K562 (cell line): Measurements from ENCODE around the gene KIAA0825. TPM values are rescaled to one million over a fixed set of nuclear protein-coding genes. Genes with fewer than 3 reads are reported as not detected.

Experiments
- ATAC-seq: fragments of 200-7000 bp; cut with Tn5 transposase; 3 replicates; pipeline ENCODE4 v1.9.1; 2020; ENCODE audit warnings: moderate library complexity
- BruUV-seq: library from RNA; stranded (reverse); fragments of 400-500 nt; replicated peaks from 2 replicates; lab custom pipeline; 2021; lab: Mats Ljungman, UMichigan
- CTCF ChIA-PET: fragments of 300-600 bp; formaldehyde crosslinking; extraction: SDS; loops from one replicate; lab custom pipeline; 2021; ENCODE audit warnings: low intra/inter-chr PET ratio; lab: Yijun Ruan, JAX
- POLR2A ChIA-PET: fragments of 300-600, 350-650 bp; sonication (Branson Sonifier 250); formaldehyde crosslinking; extraction: SDS; loops from one replicate; lab custom pipeline; 2021; ENCODE audit warnings: antibody characterized with exemption, inconsistent platforms; lab: Yijun Ruan, JAX
- DNase-seq, 4 experiments: peaks; one replicate each; pipeline versions ENCODE4 v3.0.0 to v3.0.0-alpha.2; 2011 to 2018; ENCODE audit warnings: low spot score in 3 of 4, mixed read lengths in 3 of 4; ENCODE audit errors: extremely low read depth in 1 of 4
- FAIRE-seq: peaks from 2 replicates; lab custom pipeline; 2011; peaks lifted over from hg19 to GRCh38; lab: Jason Lieb, UNC
- H2AFZ ChIP-seq: 2 replicates; pipeline ENCODE4 v1.6.0; 2011; ENCODE audit warnings: low read depth, low read length, control low read depth, inconsistent platforms
- H3K27ac ChIP-seq: fragments of 200-600 bp; 3 replicates; pipeline ENCODE4 v1.8.0; 2011; ENCODE audit warnings: low read depth, mild to moderate bottlenecking, control low read depth, inconsistent platforms, low read length, moderate library complexity, mixed read lengths; ENCODE audit errors: extremely low read depth
- H3K27me3 ChIP-seq, 2 experiments: fragments of 300-600 bp in 1 of 2; 2 replicates in 1 of 2; 3 replicates in 1 of 2; pipeline versions ENCODE4 v1.6.0 to v1.8.0; 2011; ENCODE audit warnings: inconsistent platforms in 2 of 2, low read length in 2 of 2, mild to moderate bottlenecking in 1 of 2, mixed read lengths in 1 of 2, moderate library complexity in 1 of 2; ENCODE audit not compliant: control insufficient read depth in 2 of 2, insufficient read depth in 2 of 2
- H3K36me3 ChIP-seq: fragments of 300-600 bp; 3 replicates; pipeline ENCODE4 v1.8.0; 2011; ENCODE audit warnings: mild to moderate bottlenecking, low read length, inconsistent platforms; ENCODE audit not compliant: control insufficient read depth, insufficient read depth
- H3K4me1 ChIP-seq, 2 experiments: fragments of 200-600 bp in 1 of 2; replicated peaks in 1 of 2; 2 replicates in 1 of 2; 3 replicates in 1 of 2; pipeline versions ENCODE4 v1.5.1 to v1.8.0; 2011; ENCODE audit warnings: inconsistent platforms in 2 of 2, low read length in 2 of 2, mild to moderate bottlenecking in 1 of 2, mixed read lengths in 1 of 2, moderate library complexity in 1 of 2; ENCODE audit not compliant: control insufficient read depth in 2 of 2, insufficient read depth in 2 of 2
- H3K4me2 ChIP-seq: 2 replicates; pipeline ENCODE4 v1.6.1; 2011; ENCODE audit warnings: low read length, control low read depth, inconsistent platforms, mixed read lengths; ENCODE audit not compliant: insufficient read depth
- H3K4me3 ChIP-seq: fragments of 200-600 bp; sonication (generic), shearing (Covaris generic); 2 replicates; pipeline ENCODE4 v1.5.1; 2016; ENCODE audit warnings: control low read depth, inconsistent platforms
- H3K79me2 ChIP-seq: fragments of 200-600 bp; 3 replicates; pipeline ENCODE4 v1.8.0; 2011; ENCODE audit warnings: low read length, inconsistent platforms; ENCODE audit not compliant: control insufficient read depth, insufficient read depth
- H3K9ac ChIP-seq, 2 experiments: 2 replicates each; pipeline versions ENCODE4 v1.6.0 to v1.6.1; 2011; ENCODE audit warnings: low read depth in 2 of 2, low read length in 2 of 2, control low read depth in 1 of 2, inconsistent platforms in 1 of 2, mild to moderate bottlenecking in 1 of 2, mixed read lengths in 1 of 2; ENCODE audit not compliant: insufficient read depth in 1 of 2
- H3K9me1 ChIP-seq: one replicate; pipeline ENCODE4 v1.6.0; 2011; ENCODE audit warnings: inconsistent platforms, mild to moderate bottlenecking, low read length, moderate library complexity; ENCODE audit not compliant: control insufficient read depth, insufficient read depth
- H3K9me3 ChIP-seq: replicated peaks from 2 replicates; pipeline ENCODE4 v1.5.1; 2011; ENCODE audit warnings: low read depth, low read length, inconsistent platforms; ENCODE audit not compliant: control insufficient read depth, insufficient read depth
- H4K20me1 ChIP-seq: replicated peaks from 2 replicates; pipeline ENCODE4 v1.6.1; 2011; ENCODE audit warnings: low read length, inconsistent platforms, mixed read lengths; ENCODE audit not compliant: control insufficient read depth, insufficient read depth
- ASH1L ChIP-seq: fragments of 450-650 bp; IDR thresholded peaks from 2 replicates; pipeline ENCODE4 v1.6.1; 2018; ENCODE audit warnings: borderline replicate concordance, mild to moderate bottlenecking, low read depth; ENCODE audit not compliant: partially characterized antibody
- CBFA2T2 ChIP-seq: fragments of 450-650 bp; conservative IDR thresholded peaks from 2 replicates; pipeline ENCODE4 v1.6.1; 2017; ENCODE audit warnings: mild to moderate bottlenecking
- DMBX1 ChIP-seq: fragments of 250-450 bp; sonication (Bioruptor Pico); IDR thresholded peaks from 2 replicates; pipeline ENCODE4 v1.8.0; 2022; ENCODE audit warnings: inconsistent platforms, mild to moderate bottlenecking, moderate library complexity, borderline replicate concordance
- ERF ChIP-seq: fragments of 450-650 bp; formaldehyde crosslinking; IDR thresholded peaks from 2 replicates; pipeline ENCODE4 v1.4.0; 2020; ENCODE audit warnings: mild to moderate bottlenecking, mixed read lengths
- EWSR1 ChIP-seq: fragments of 450-650 bp; IDR thresholded peaks from 2 replicates; pipeline ENCODE4 v1.6.1; 2018; ENCODE audit warnings: borderline replicate concordance, mild to moderate bottlenecking, low read depth, moderate library complexity; ENCODE audit not compliant: partially characterized antibody
- HNRNPUL1 ChIP-seq: fragments of 200-400 bp; formaldehyde crosslinking; IDR thresholded peaks from 2 replicates; pipeline ENCODE4 v1.6.1; 2017; ENCODE audit warnings: low read length
- IFI16 ChIP-seq: fragments of 250-450 bp; sonication (Bioruptor Pico); IDR thresholded peaks from 2 replicates; pipeline ENCODE4 v2.1.2; 2022; ENCODE audit warnings: mild to moderate bottlenecking, inconsistent platforms
- MCM7 ChIP-seq, 2 experiments: fragments of 450-650 bp; IDR thresholded peaks; 2 replicates each; pipeline ENCODE4 v1.6.1; 2016 to 2018
- PPARD ChIP-seq: fragments of 250-450 bp; sonication (Bioruptor Pico); IDR thresholded peaks from 2 replicates; pipeline ENCODE4 v1.8.0; 2022; ENCODE audit warnings: inconsistent platforms, mild to moderate bottlenecking, moderate library complexity
- RAD51 ChIP-seq: fragments of 450-650 bp; IDR thresholded peaks from 2 replicates; pipeline ENCODE4 v1.7.1; 2016; ENCODE audit warnings: low read depth, mild to moderate bottlenecking, borderline replicate concordance
- SMAD3 ChIP-seq: fragments of 450-650 bp; formaldehyde crosslinking; conservative IDR thresholded peaks from 2 replicates; pipeline ENCODE4 v1.4.0; 2020; ENCODE audit warnings: mild to moderate bottlenecking
- SRSF1 ChIP-seq: fragments of 200-400 bp; formaldehyde crosslinking; IDR thresholded peaks from 2 replicates; pipeline ENCODE4 v1.6.1; 2017; ENCODE audit warnings: mild to moderate bottlenecking, low read depth, low read length, moderate library complexity
- THRAP3 ChIP-seq: fragments of 450-650 bp; IDR thresholded peaks from 2 replicates; pipeline ENCODE4 v1.6.1; 2016; ENCODE audit warnings: mild to moderate bottlenecking, inconsistent platforms, borderline replicate concordance
- ZNF668 ChIP-seq: fragments of 250-450 bp; sonication (Bioruptor Pico); IDR thresholded peaks from 2 replicates; pipeline ENCODE4 v1.8.0; 2022; ENCODE audit warnings: mild to moderate bottlenecking, inconsistent platforms
- ZNF79 ChIP-seq: fragments of 250-450 bp; sonication (Bioruptor Pico); IDR thresholded peaks from 2 replicates; pipeline ENCODE4 v1.4.0; 2020; ENCODE audit warnings: low read depth, mild to moderate bottlenecking, moderate library complexity
- WGBS: fragments of 100-300 bp; shearing (Covaris generic); methylation state at CpG from one replicate; pipeline ENCODE4 v1.1.6; 2016; ENCODE audit warnings: low coverage, mixed read lengths; ENCODE audit not compliant: insufficient coverage; ENCODE audit errors: missing lambda C conversion rate; 5-methylcytosine and 5-hydroxymethylcytosine counted together
- in situ Hi-C: fragments of 300-500 bp; cut with MboI; formaldehyde crosslinking; loops from 4 replicates; pipeline ENCODE4 v1.15.0; 2018; ENCODE audit warnings: inconsistent platforms, mixed read lengths
- intact Hi-C: fragments of 100-400 bp; cut with micrococcal nuclease; formaldehyde crosslinking; loops from 2 replicates; pipeline ENCODE4 v1.14.2; 2022
- polyA plus RNA-seq, 8 experiments: library from polyadenylated mRNA; depleted of rRNA in 4 of 8; stranded (reverse) in 5 of 8; unstranded in 3 of 8; fragments of >200 nt; fragmentation: Nextera tagmentation in 2 of 8; fragmentation: Illumina TruSeq in 1 of 8; extraction: Ambion mirVana in 2 of 8; extraction: Trizol in 1 of 8; gene quantifications; 2 replicates each; pipeline versions ENCODE4 v1.2.1 to v1.2.3, GENCODE V29; 2011 to 2014; ENCODE audit warnings: inconsistent platforms in 1 of 8, missing spikeins in 1 of 8
- total RNA-seq, 7 experiments: library from RNA; depleted of rRNA in 6 of 7; stranded (reverse); fragments of >200 nt in 6 of 7; fragmentation: Illumina TruSeq in 2 of 7; extraction: Trizol in 2 of 7; gene quantifications; 2 replicates each; pipeline versions ENCODE4 v1.2.1 to v1.2.3, GENCODE V29; 2011 to 2021; ENCODE audit warnings: low replicate concordance in 1 of 7
- TF ChIP-seq, protein P1 (sequence below): fragments of 450-650 bp; formaldehyde crosslinking; IDR thresholded peaks from 2 replicates; pipeline ENCODE4 v1.4.0; 2020; ENCODE audit warnings: mild to moderate bottlenecking, mixed read lengths

The KIAA0825 gene
- total and polyA plus RNA-seq, 9 of the 15 experiments (the other 6 are each of a cell fraction or from before 2014, with no cell fraction given): 0.05 to 0.36 (median 0.16) TPM; not detected in 1

GRCh38 chr5:94274707-94275106, 343.7 kb downstream of the KIAA0825 start:
- BruUV-seq: no TSS peak
- no peaks in the 10 kb centered on the region for H4K20me1 ChIP-seq
- no peak for DNase-seq
- no peaks in the 10 kb centered on the region for H3K9me3 ChIP-seq
- TF ChIP-seq SRSF1: no peak
- TF ChIP-seq PPARD (CRISPR knock-in tag): no peak
- TF ChIP-seq EWSR1: no peak
- TF ChIP-seq, protein P1, sequence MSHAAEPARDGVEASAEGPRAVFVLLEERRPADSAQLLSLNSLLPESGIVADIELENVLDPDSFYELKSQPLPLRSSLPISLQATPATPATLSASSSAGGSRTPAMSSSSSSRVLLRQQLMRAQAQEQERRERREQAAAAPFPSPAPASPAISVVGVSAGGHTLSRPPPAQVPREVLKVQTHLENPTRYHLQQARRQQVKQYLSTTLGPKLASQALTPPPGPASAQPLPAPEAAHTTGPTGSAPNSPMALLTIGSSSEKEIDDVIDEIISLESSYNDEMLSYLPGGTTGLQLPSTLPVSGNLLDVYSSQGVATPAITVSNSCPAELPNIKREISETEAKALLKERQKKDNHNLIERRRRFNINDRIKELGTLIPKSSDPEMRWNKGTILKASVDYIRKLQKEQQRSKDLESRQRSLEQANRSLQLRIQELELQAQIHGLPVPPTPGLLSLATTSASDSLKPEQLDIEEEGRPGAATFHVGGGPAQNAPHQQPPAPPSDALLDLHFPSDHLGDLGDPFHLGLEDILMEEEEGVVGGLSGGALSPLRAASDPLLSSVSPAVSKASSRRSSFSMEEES (CRISPR knock-in tag): peak; percentile 85
- TF ChIP-seq ERF (CRISPR knock-in tag): no peak
- TF ChIP-seq SMAD3 (CRISPR knock-in tag): no peak
- peak; percentile 50; the same call in 1 of the 2 replicates for TF ChIP-seq RAD51
- TF ChIP-seq IFI16 (CRISPR knock-in tag): no peak
- no peak for TF ChIP-seq ZNF79 (CRISPR knock-in tag)
- TF ChIP-seq MCM7 (IDR thresholded peaks at IDR 0.05): no peak
- no peak for TF ChIP-seq ZNF668 (CRISPR knock-in tag)
- no peak for TF ChIP-seq ASH1L
- 0 out of 2 replicates have a peak, but pooled peaks have one; percentile 13 for TF ChIP-seq CBFA2T2
- TF ChIP-seq DMBX1 (CRISPR knock-in tag): no peak
- no peak for TF ChIP-seq THRAP3
- TF ChIP-seq HNRNPUL1: no peak
- WGBS: 2% methylated on average over 4 of the region's 4 CpGs
- H3K4me1 ChIP-seq: no peaks in the 10 kb centered on the region
- no peak overlapping the region for H2AFZ ChIP-seq
- H3K36me3 ChIP-seq: no peaks in the 10 kb centered on the region
- H3K4me2 ChIP-seq: no peak overlapping the region
- intact Hi-C loops (no loop called here), in situ Hi-C loops (no loop called here)
- H3K9me1 ChIP-seq: no peaks in the 10 kb centered on the region
- no peak overlapping the region for H3K4me3 ChIP-seq
- no peaks in the 10 kb centered on the region for H3K27me3 ChIP-seq
- no peak for FAIRE-seq
- H3K9ac ChIP-seq: no peak overlapping the region
- no peak overlapping the region for H3K27ac ChIP-seq
- H3K79me2 ChIP-seq: no peaks in the 10 kb centered on the region
- CTCF ChIA-PET: no interaction called here
- POLR2A ChIA-PET: no interaction called here
- ATAC-seq: no peak
